HEK293 (cell line): ENCODE measurements around the gene PUM2.

Experiments
- CTCF ChIA-PET: fragments of 350-600 bp; formaldehyde crosslinking; extraction: SDS; loops from one replicate; lab custom pipeline; 2021; ENCODE audit warnings: antibody characterized with exemption; lab: Yijun Ruan, JAX
- POLR2A ChIA-PET: fragments of 300-600 bp; formaldehyde crosslinking; extraction: SDS; loops from one replicate; lab custom pipeline; 2020; ENCODE audit warnings: antibody characterized with exemption, inconsistent platforms; lab: Yijun Ruan, JAX
- H3K27ac ChIP-seq: fragments of 200-500 bp; sonication (Bioruptor generic); 2 replicates; pipeline ENCODE4 v1.5.1; 2014; ENCODE audit warnings: low read depth, low read length, control low read depth, inconsistent platforms; ENCODE audit errors: extremely low read depth
- H3K36me3 ChIP-seq, 2 experiments: fragments of 200-500 bp in 1 of 2; sonication (Bioruptor generic) in 1 of 2; 1 replicate in 1 of 2; 2 replicates in 1 of 2; pipeline ENCODE4 v1.5.1; 2014 to 2017; ENCODE audit warnings: inconsistent platforms in 2 of 2, low read length in 2 of 2; ENCODE audit not compliant: control insufficient read depth in 2 of 2, insufficient read depth in 1 of 2
- H3K4me1 ChIP-seq: fragments of 200-500 bp; sonication (Bioruptor generic); 2 replicates; pipeline ENCODE4 v1.5.1; 2014; ENCODE audit warnings: mild to moderate bottlenecking, low read length, inconsistent platforms; ENCODE audit not compliant: control insufficient read depth, insufficient read depth
- H3K4me3 ChIP-seq: 2 replicates; pipeline ENCODE4 v1.5.1; 2011; ENCODE audit warnings: low read depth, mild to moderate bottlenecking, control low read depth, low read length, moderate library complexity
- H3K9me3 ChIP-seq: fragments of 200-500 bp; sonication (Bioruptor generic); 2 replicates; pipeline ENCODE4 v1.5.1; 2014; ENCODE audit warnings: low read depth, low read length, inconsistent platforms; ENCODE audit not compliant: control insufficient read depth, insufficient read depth
- GLI4 ChIP-seq: fragments of 450-650 bp; formaldehyde crosslinking; IDR thresholded peaks from 2 replicates; pipeline ENCODE4 v1.5.1; 2016; ENCODE audit warnings: missing biosample characterization, missing genetic modification characterization
- GLIS2 ChIP-seq: fragments of 450-650 bp; formaldehyde crosslinking; IDR thresholded peaks from 2 replicates; pipeline ENCODE4 v1.5.1; 2016; ENCODE audit warnings: missing biosample characterization, missing genetic modification characterization
- SCRT2 ChIP-seq: fragments of 450-650 bp; formaldehyde crosslinking; IDR thresholded peaks from 2 replicates; pipeline ENCODE4 v1.5.1; 2016; ENCODE audit warnings: missing biosample characterization, missing genetic modification characterization
- ZBTB17 ChIP-seq: fragments of 450-650 bp; formaldehyde crosslinking; IDR thresholded peaks from 2 replicates; pipeline ENCODE4 v1.5.1; 2016; ENCODE audit warnings: missing biosample characterization, missing genetic modification characterization
- ZBTB49 ChIP-seq: fragments of 450-650 bp; formaldehyde crosslinking; IDR thresholded peaks from 2 replicates; pipeline ENCODE4 v1.5.1; 2016; ENCODE audit warnings: missing biosample characterization, missing genetic modification characterization, low read depth
- ZNF140 ChIP-seq: fragments of 450-650 bp; formaldehyde crosslinking; IDR thresholded peaks from 2 replicates; pipeline ENCODE4 v1.5.1; 2016; ENCODE audit warnings: missing biosample characterization, missing genetic modification characterization
- ZNF157 ChIP-seq: fragments of 450-650 bp; formaldehyde crosslinking; IDR thresholded peaks from 2 replicates; pipeline ENCODE4 v1.5.1; 2016; ENCODE audit warnings: missing biosample characterization, missing genetic modification characterization
- ZNF394 ChIP-seq: fragments of 450-650 bp; formaldehyde crosslinking; IDR thresholded peaks from 2 replicates; pipeline ENCODE4 v1.5.1; 2016; ENCODE audit warnings: missing biosample characterization, missing genetic modification characterization, mild to moderate bottlenecking, moderate library complexity, borderline replicate concordance
- ZNF660 ChIP-seq: fragments of 450-650 bp; IDR thresholded peaks from 2 replicates; pipeline ENCODE4 v1.5.1; 2018; ENCODE audit warnings: missing biosample characterization, mild to moderate bottlenecking, missing genetic modification characterization
- ZNF792 ChIP-seq: fragments of 450-650 bp; formaldehyde crosslinking; IDR thresholded peaks from 2 replicates; pipeline ENCODE4 v1.5.1; 2016; ENCODE audit warnings: missing biosample characterization, missing genetic modification characterization
- TF ChIP-seq, protein P1 (sequence below): fragments of 450-650 bp; formaldehyde crosslinking; IDR thresholded peaks from 2 replicates; pipeline ENCODE4 v1.5.1; 2017; ENCODE audit warnings: missing biosample characterization, missing genetic modification characterization

The PUM2 gene

GRCh38 chr2:20302019-20302418, 48.6 kb downstream of the PUM2 start (continued):
- TF ChIP-seq ZBTB49 (tag by site-specific recombination) (no peak), GLI4 (no peak), GLIS2 (tag by site-specific recombination) (no peak), ZNF140 (tag by site-specific recombination) (no peak)

DNA sequence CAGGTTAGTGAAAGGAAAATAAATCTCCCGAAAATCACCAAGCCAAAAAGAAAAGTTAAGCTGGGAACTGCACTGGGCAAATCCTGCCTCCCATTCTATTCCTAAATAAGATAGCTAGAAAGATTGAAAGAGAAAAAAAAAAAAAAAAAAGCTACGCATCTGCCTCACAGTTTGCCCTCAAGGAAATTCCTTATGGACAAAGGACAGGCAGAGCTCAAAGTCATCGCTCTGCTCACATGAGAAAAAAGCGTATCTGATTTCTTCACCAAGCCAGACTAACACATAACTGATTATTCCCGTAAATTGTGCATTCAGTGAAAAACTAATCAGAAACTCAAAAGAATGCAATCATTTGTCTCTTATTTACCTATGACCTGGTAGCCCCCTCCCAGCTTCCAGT, 50.0 kb downstream of the PUM2 start:
- Histone ChIP-seq H3K27ac (no peak overlapping the region), H3K9me3 (no peaks in the 10 kb centered on the region), H3K36me3 (peaks cover 64 to 74% of the 10 kb centered on the region in 2 experiments), H3K4me3 (no peak overlapping the region), H3K4me1 (peaks cover 8% of the 10 kb centered on the region; the same call in 1 of the 2 replicates)
- POLR2A ChIA-PET, result no interaction called here
- TF ChIP-seq, protein P1, sequence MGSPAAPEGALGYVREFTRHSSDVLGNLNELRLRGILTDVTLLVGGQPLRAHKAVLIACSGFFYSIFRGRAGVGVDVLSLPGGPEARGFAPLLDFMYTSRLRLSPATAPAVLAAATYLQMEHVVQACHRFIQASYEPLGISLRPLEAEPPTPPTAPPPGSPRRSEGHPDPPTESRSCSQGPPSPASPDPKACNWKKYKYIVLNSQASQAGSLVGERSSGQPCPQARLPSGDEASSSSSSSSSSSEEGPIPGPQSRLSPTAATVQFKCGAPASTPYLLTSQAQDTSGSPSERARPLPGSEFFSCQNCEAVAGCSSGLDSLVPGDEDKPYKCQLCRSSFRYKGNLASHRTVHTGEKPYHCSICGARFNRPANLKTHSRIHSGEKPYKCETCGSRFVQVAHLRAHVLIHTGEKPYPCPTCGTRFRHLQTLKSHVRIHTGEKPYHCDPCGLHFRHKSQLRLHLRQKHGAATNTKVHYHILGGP, result no peak
- CTCF ChIA-PET, result interaction anchor here (0.6 to 1.5 kb wide), 6 partner anchors 10 to 193 kb away, joined by 3 to 7 read pairs (median 4); no protein-coding TSS in a partner anchor

DNA sequence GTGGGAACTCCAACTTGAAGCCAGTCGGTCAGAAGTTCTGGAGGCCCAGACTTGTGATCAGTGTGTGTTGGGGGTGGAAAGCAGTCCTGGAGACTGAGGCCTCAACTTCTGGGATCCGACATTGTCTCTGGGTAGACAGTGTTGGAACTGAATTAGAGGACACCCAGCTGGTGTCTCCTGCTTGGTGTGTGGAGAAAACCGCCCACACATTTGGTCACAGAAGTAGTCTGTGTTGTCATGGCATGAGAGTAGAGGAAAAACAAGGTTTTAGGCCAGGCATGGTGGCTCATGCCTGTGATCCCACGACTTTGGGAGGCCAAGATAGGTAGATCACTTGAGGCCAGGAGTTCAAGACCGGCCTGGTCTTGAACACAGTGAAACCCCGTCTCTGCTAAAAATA, 51.5 kb downstream of the PUM2 start:
- Histone ChIP-seq H3K4me1 (peaks cover 1% of the 10 kb centered on the region; the same call in 1 of the 2 replicates), H3K9me3 (no peaks in the 10 kb centered on the region), H3K36me3 (peaks cover 64 to 77% of the 10 kb centered on the region in 2 experiments), H3K4me3 (no peak overlapping the region), H3K27ac (no peak overlapping the region)
- ChIA-PET CTCF (interaction anchor here (1.5 kb wide), 2 partner anchors 8 to 10 kb away, joined by 3 to 4 read pairs; no protein-coding TSS in a partner anchor), POLR2A (no interaction called here)
- TF ChIP-seq ZNF792 (tag by site-specific recombination), result no peak

DNA sequence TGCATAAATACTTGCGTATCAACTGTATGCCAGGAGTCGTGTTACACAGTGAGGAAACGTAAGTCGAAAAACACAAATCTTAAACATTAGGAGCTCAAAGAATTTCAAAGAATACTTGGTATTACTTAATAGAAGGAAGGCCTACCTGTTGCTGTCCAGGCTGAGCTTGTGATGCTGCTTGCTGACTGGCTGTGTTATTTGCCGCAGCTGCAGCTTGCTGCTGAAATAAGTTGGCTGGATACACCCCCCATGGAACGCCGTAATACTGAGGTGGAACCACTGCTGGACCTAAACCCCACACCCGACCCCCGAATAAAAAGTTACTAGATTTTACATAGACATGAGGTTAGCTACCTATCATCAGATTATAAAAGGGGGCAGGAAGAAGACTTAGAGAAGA, 56.4 kb downstream of the PUM2 start:
- Histone ChIP-seq H3K4me3 (no peak overlapping the region), H3K27ac (no peak overlapping the region), H3K4me1 (no peaks in the 10 kb centered on the region), H3K9me3 (no peaks in the 10 kb centered on the region), H3K36me3 (peaks cover 47 to 77% of the 10 kb centered on the region in 2 experiments)
- ChIA-PET CTCF (interaction anchor here (0.6 to 3.9 kb wide), 5 partner anchors 31 to 1002 kb away, joined by 3 to 44 read pairs (median 3); no protein-coding TSS in a partner anchor), POLR2A (no interaction called here)
- TF ChIP-seq ZBTB17 (tag by site-specific recombination) (no peak), ZNF660 (tag by site-specific recombination) (no peak), SCRT2 (tag by site-specific recombination) (peak; percentile 83)

GRCh38 chr2:20292984-20293383, 57.7 kb downstream of the PUM2 start:
- ChIA-PET POLR2A (no interaction called here), CTCF (interaction anchor here (0.7 to 3.9 kb wide), 5 partner anchors 9 to 50 kb away, joined by 3 to 44 read pairs (median 4); no protein-coding TSS in a partner anchor)
- no peak overlapping the region for H3K27ac ChIP-seq
- no peaks in the 10 kb centered on the region for H3K4me1 ChIP-seq
- peaks cover 50 to 80% of the 10 kb centered on the region in 2 experiments for H3K36me3 ChIP-seq
- TF ChIP-seq ZNF394 (tag by site-specific recombination), result no peak
- no peak for TF ChIP-seq ZNF157
- TF ChIP-seq, all 188 proteins: peak for 0
- Histone ChIP-seq H3K9me3 (no peaks in the 10 kb centered on the region), H3K4me3 (no peak overlapping the region)
